NCI-H2107 treated with DMSO at 0.1 percent for 48 hours (cell line): ENCODE measurements around the gene RNF111.
"Not testable (repeated sequence)": the region's sequence is repeated elsewhere in the genome, so short reads cannot be mapped to it uniquely, and the experiment has no call there.

Experiments used
- DNase-seq: peaks from one replicate; lab custom pipeline; 2025; ENCODE audit not compliant: unreplicated experiment; lab: John Stamatoyannopoulos, UW

RNF111 gene

GRCh38 chr15:58999694-59000093, 12.2 kb downstream of the RNF111 start:
- no peak for DNase-seq

- not testable (repeated sequence) for DNase-seq
Measured at GRCh38 chr15:59000251-59000650, 12.8 kb downstream of the RNF111 start.

- DNase-seq = no peak
Measured at GRCh38 chr15:59001946-59002345, 14.5 kb downstream of the RNF111 start.

- no peak for DNase-seq
Measured at GRCh38 chr15:59002418-59002859, 15.0 kb downstream of the RNF111 start.

GRCh38 chr15:59005579-59005978, 18.1 kb downstream of the RNF111 start:
- DNase-seq = no peak

- DNase-seq = no peak
Measured at GRCh38 chr15:59008086-59008485, 20.6 kb downstream of the RNF111 start.

- DNase-seq = no peak
Measured at GRCh38 chr15:59011262-59011952, 23.9 kb downstream of the RNF111 start.

GRCh38 chr15:59013246-59013873, 25.9 kb downstream of the RNF111 start:
- no peak for DNase-seq

- DNase-seq = no peak
Measured at GRCh38 chr15:59014068-59014467, 26.6 kb downstream of the RNF111 start.

GRCh38 chr15:59017449-59017848, 30.0 kb downstream of the RNF111 start:
- no peak for DNase-seq

GRCh38 chr15:59018833-59019232, 31.4 kb downstream of the RNF111 start:
- no peak for DNase-seq

GRCh38 chr15:59020322-59020721, 32.9 kb downstream of the RNF111 start:
- DNase-seq = no peak

- DNase-seq = no peak
Measured at GRCh38 chr15:59022188-59022587, 34.7 kb downstream of the RNF111 start.

GRCh38 chr15:59026207-59026606, 38.7 kb downstream of the RNF111 start:
- DNase-seq = no peak

- no peak for DNase-seq
Measured at GRCh38 chr15:59028387-59028955, 41.0 kb downstream of the RNF111 start.

GRCh38 chr15:59029554-59029953, 42.1 kb downstream of the RNF111 start:
- DNase-seq = no peak

- no peak for DNase-seq
Measured at GRCh38 chr15:59035201-59035600, 47.7 kb downstream of the RNF111 start.

- DNase-seq = no peak
Measured at GRCh38 chr15:59039225-59039624, 51.8 kb downstream of the RNF111 start.

- no peak for DNase-seq
Measured at GRCh38 chr15:59042041-59042440, 54.6 kb downstream of the RNF111 start.

- no peak for DNase-seq
Measured at GRCh38 chr15:59048897-59049296, 61.4 kb downstream of the RNF111 start.

- DNase-seq = no peak
Measured at GRCh38 chr15:59051873-59052861, 64.7 kb downstream of the RNF111 start.
